ENCODE results near the gene CCDC136.

DNA sequence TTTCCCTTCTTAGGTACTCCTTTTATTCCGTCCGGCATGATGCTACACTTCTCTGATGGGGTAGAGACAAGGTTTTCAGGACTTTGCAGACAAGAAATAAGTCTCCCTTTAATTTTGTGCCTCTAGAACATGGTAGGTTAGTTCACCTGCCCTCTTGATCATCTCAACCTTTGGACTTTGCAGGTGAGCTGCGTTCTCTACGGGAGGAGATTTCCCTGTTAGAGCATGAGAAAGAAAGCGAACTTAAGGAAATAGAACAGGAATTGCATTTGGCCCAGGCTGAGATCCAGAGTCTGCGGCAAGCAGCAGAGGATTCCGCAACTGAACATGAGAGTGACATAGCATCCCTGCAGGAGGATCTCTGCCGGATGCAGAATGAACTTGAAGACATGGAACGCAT is 9.2 kb downstream of the CCDC136 start:
- no peak for TF ChIP-seq CTCF (conservative IDR thresholded peaks at IDR 0.05)
- TF ChIP-seq ZFX (IDR thresholded peaks at IDR 0.05), result no peak
